IgD-negative memory B cell (primary cell): ENCODE results near the gene UTP18. TPM values are rescaled to one million over a fixed set of nuclear protein-coding genes. Genes with fewer than 3 reads are reported as not detected.
A peak's percentile ranks its signal among the peaks of the same experiment; 100 is the strongest.
"Not testable (repeated sequence)": the region's sequence is repeated elsewhere in the genome, so short reads cannot be mapped to it uniquely, and the experiment has no call there.

Source experiments
- H3K27ac Mint-ChIP-seq, 3 donors: one replicate each; pipeline ENCODE4 v1.8.0; 2020 to 2022; ENCODE audit warnings: mild to moderate bottlenecking in 3 of 3, mixed read lengths in 3 of 3, moderate library complexity in 1 of 3
- H3K27me3 Mint-ChIP-seq: one replicate; pipeline ENCODE4 v1.8.0; 2021; ENCODE audit warnings: mixed read lengths
- H3K36me3 Mint-ChIP-seq: one replicate; pipeline ENCODE4 v1.8.0; 2020; ENCODE audit warnings: mild to moderate bottlenecking, mixed read lengths
- H3K4me1 Mint-ChIP-seq, 3 donors: one replicate each; pipeline ENCODE4 v1.8.0; 2020 to 2022; ENCODE audit warnings: mixed read lengths in 3 of 3, mild to moderate bottlenecking in 1 of 3
- H3K4me3 Mint-ChIP-seq, 4 donors: one replicate each; pipeline ENCODE4 v1.8.0; 2020 to 2022; ENCODE audit warnings: mild to moderate bottlenecking in 4 of 4, mixed read lengths in 4 of 4, moderate library complexity in 3 of 4
- H3K9me3 Mint-ChIP-seq, 3 donors: one replicate each; pipeline ENCODE4 v1.8.0; 2020 to 2021; ENCODE audit warnings: mixed read lengths in 3 of 3, mild to moderate bottlenecking in 1 of 3
- polyA plus RNA-seq: library from polyadenylated mRNA; unstranded; fragments of 300-500 nt; fragmentation: Illumina TruSeq; gene quantifications from one replicate; pipeline ENCODE4 v1.2.3, GENCODE V29; 2021

The UTP18 gene
- polyA plus RNA-seq, 1 donor from 2014 or later, result 47.0 TPM

DNA sequence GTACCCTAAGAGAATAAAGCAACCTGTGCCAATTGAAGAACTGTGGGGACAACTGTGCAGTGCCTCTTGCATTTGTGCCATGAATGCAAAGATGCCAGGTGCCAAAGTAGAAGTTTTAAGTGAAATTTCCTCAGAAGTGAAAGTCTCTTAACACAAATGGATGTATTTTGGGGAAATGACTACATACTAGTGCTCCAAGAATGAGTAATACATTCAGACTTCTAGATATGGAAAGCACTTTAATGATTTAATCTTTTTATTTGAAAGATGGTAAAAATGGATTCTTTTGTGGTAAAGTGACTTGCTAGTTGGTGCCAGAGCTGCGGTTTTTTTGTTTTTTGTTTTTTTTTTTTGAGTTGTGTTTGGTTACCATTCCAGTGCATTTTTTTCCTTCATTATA is 15.0 kb downstream of the UTP18 start:
- peaks cover 2 to 5% (median 4%) of the 10 kb centered on the region in 3 donors for H3K4me1 Mint-ChIP-seq
- H3K36me3 Mint-ChIP-seq, result peaks cover 10% of the 10 kb centered on the region
- H3K4me3 Mint-ChIP-seq, result no peak overlapping the region
- no peaks in the 10 kb centered on the region for H3K9me3 Mint-ChIP-seq
- no peak overlapping the region for H3K27ac Mint-ChIP-seq
- H3K27me3 Mint-ChIP-seq, result no peaks in the 10 kb centered on the region

DNA sequence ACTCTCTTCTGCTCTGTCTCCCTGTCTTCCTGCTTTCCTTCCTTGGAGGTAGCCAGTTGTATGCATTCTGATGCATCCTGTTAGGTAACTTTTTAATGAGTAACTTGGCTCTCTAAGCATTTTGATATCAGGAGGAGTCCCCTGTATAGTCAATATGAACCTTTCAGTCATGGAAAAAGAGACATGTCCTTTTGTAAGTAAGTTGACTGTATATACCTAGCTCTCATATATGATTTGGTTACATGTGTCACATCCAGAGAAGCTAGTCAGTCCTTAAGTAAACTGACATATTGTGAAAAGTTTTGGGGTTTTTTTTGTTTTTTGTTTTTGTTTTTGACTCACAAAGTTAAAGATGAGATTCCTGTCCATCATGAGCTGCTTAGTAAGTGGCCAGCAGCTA is 18.8 kb downstream of the UTP18 start:
- Mint-ChIP-seq H3K36me3 (peaks cover 8% of the 10 kb centered on the region), H3K27ac (no peak overlapping the region), H3K27me3 (no peaks in the 10 kb centered on the region), H3K4me3 (no peak overlapping the region), H3K4me1 (peaks cover 0 to under 1% (median 0%) of the 10 kb centered on the region in 3 donors), H3K9me3 (no peaks in the 10 kb centered on the region)

DNA sequence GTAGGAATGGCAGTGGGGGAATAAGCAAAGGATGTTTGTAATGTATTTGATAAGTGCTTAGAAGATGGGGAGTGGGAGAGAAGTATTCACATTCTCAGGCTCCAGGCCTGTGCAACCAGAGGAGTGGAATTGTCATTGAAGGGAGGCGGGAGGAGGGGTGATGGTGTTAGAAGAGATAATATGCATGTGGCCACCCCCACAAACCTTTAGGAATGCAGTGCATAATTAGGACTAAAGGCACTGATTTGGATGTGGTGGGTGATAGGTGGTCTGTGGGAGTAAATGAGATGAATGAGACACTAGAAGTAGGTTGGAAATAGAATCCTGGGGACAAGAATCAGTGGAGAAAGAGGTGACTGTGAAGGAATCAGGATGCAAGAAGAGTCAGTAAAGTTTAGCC is 27.1 kb downstream of the UTP18 start:
- H3K4me3 Mint-ChIP-seq, result no peak overlapping the region
- peak overlapping the region in 2 of 3 donors; percentile 5 to 60 for H3K27ac Mint-ChIP-seq
- no peaks in the 10 kb centered on the region for H3K9me3 Mint-ChIP-seq
- H3K27me3 Mint-ChIP-seq, result no peaks in the 10 kb centered on the region
- peaks cover 12% of the 10 kb centered on the region for H3K36me3 Mint-ChIP-seq
- H3K4me1 Mint-ChIP-seq, result peaks cover 0 to 2% (median 1%) of the 10 kb centered on the region in 3 donors

DNA sequence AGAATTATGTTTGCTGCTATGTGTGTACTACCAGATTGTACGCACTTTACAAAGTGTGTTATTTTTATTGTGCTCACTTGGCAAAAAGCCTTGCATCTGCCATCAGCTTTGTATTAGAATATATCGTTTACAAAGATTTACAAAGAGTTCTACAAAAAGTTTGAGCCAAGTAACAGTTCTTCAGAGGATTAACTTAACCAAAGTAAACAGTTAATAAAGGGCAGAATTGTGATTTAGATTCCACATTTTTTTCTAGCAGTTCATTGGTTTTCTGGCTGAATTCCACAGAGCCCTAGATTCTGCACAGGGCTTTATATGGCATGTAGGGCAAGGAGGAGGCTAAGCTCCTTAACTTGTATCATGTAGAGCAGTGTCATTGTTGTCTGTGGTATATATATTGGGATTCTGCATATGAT is 29.4 kb downstream of the UTP18 start:
- H3K4me3 Mint-ChIP-seq, result no peak overlapping the region
- H3K36me3 Mint-ChIP-seq, result peaks cover 14% of the 10 kb centered on the region
- H3K27me3 Mint-ChIP-seq, result no peaks in the 10 kb centered on the region
- H3K4me1 Mint-ChIP-seq, result peaks cover 0 to 2% (median 1%) of the 10 kb centered on the region in 3 donors
- H3K27ac Mint-ChIP-seq, result no peak overlapping the region
- H3K9me3 Mint-ChIP-seq, result no peaks in the 10 kb centered on the region

DNA sequence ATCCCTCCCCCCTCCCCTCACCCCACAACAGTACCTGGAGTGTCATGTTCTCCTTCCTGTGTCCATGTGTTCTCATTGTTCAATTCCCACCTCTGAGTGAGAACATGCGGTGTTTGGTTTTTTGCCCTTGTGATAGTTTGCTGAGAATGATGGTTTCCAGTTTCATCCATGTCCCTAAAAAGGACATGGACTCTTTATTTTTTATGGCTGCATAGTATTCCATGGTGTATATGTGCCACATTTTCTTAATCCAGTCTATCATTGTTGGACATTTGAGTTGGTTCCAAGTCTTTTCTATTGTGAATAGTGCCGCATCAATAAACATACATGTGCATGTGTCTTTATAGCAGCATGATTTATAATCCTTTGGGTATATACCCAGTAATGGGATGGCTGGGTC is 34.0 kb downstream of the UTP18 start:
- not testable (repeated sequence) for H3K27me3 Mint-ChIP-seq, H3K27ac Mint-ChIP-seq, H3K4me1 Mint-ChIP-seq, H3K4me3 Mint-ChIP-seq, H3K36me3 Mint-ChIP-seq, H3K9me3 Mint-ChIP-seq

DNA sequence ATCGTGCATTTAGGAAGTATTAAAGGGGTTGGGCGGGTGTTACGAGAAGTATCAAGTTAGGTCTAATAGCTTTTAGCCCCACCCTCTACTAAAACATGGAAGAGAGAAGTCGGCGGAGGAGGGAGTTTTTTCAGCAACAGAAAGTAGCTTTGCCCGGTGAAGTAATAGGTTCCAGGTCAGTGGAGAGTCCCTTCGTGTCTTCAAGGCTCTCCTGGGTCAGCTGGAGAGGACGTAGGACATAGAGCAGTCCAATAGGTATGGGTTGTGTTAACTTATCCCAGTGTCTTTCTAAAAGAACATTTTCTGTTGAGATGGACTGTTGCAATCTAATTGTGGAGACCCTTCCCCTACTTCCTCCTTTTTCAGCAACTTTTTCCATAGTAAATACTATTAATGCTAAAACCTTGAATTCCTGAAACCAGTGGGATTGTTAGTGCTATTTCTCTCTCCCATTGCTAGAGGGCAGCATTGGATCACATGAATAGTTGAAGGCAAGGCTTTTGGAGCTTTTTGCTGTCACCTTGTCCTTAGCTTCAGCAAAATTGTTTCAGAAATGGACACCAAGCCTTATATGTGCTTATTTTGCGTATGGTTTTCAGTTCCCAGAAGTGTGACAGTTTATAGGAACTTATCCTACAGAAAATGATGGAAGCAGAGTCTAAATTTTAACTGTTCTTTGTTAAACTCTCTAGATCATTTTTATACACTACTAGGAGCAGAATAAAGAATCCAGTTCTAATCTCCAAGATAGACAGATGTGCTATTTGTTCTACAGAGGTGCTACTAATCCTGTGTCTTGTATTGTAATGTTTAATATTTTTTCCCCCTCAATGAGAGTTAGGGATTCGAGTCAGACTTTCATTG is 38.4 kb downstream of the UTP18 start:
- Mint-ChIP-seq H3K4me3 (no peak overlapping the region), H3K27ac (no peak overlapping the region), H3K9me3 (no peaks in the 10 kb centered on the region), H3K4me1 (no peaks in the 10 kb centered on the region), H3K36me3 (peaks cover 2% of the 10 kb centered on the region), H3K27me3 (no peaks in the 10 kb centered on the region)

DNA sequence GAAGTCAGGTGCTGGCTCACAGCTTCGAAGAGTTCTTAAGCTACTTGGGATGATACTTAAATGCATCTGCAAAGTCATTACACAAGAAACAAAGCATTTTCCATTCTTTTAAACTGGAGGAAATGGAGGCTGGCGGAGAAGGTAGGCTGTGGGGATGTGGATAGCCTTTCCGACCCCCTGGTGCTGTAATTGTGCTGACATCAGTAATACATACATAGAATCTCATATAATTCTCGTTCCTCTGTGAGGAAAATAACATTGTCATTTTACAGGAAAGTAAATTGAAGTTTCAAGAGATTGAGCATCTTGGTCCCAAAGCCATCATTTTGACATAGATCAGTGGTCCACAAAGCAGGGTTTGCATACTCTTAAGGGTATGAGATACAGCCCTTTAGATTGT is 39.5 kb downstream of the UTP18 start:
- no peak overlapping the region for H3K27ac Mint-ChIP-seq
- peaks cover 2% of the 10 kb centered on the region for H3K36me3 Mint-ChIP-seq
- peaks cover 1% of the 10 kb centered on the region for H3K27me3 Mint-ChIP-seq
- no peaks in the 10 kb centered on the region for H3K9me3 Mint-ChIP-seq
- H3K4me1 Mint-ChIP-seq, result no peaks in the 10 kb centered on the region
- no peak overlapping the region for H3K4me3 Mint-ChIP-seq

DNA sequence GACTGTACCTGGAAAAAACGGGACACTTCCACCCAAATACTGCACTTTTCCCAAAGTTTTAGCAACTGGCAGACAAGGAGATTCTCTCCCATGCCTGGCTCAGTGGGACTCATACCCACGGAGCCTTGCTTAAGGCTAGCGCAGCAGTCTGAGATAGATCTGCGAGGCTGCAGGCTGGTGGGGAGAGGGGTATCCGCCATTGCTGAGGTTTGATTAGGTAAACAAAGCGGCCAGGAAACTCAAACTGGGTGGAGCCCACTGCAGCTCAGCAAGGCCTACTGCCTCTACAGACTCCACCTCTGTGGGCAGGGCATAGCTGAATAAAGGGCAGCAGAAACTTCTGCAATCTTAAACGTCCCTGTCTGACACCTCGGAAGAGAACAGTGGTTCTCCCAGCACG is 44.8 kb downstream of the UTP18 start:
- Mint-ChIP-seq H3K4me1 (no peaks in the 10 kb centered on the region), H3K9me3 (peaks cover 3 to 9% (median 6%) of the 10 kb centered on the region in 3 donors), H3K36me3 (peaks cover 2% of the 10 kb centered on the region), H3K27ac (no peak overlapping the region), H3K27me3 (peaks cover 3% of the 10 kb centered on the region), H3K4me3 (no peak overlapping the region)

DNA sequence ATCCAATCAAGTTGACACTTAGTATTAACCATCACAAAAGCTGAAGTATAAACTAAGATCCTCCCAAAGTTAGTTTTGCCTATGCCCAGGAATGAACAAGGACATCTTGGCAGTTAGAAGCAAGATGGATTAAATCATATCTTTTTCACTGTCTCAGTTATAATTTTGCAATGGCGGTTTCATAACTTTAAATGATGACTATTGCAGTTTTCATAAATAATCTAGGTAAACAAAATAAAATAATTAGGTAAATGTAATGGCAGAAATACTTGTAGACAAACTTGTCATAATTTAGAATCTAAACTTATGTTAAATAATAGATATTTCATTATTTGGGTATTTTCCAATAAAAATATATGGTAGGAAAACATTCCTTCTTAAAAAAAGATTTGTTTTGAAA is 51.7 kb downstream of the UTP18 start:
- not testable (repeated sequence) for H3K27me3 Mint-ChIP-seq, H3K4me1 Mint-ChIP-seq, H3K27ac Mint-ChIP-seq, H3K36me3 Mint-ChIP-seq, H3K4me3 Mint-ChIP-seq
- peaks cover 5 to 11% (median 6%) of the 10 kb centered on the region in 3 donors for H3K9me3 Mint-ChIP-seq

DNA sequence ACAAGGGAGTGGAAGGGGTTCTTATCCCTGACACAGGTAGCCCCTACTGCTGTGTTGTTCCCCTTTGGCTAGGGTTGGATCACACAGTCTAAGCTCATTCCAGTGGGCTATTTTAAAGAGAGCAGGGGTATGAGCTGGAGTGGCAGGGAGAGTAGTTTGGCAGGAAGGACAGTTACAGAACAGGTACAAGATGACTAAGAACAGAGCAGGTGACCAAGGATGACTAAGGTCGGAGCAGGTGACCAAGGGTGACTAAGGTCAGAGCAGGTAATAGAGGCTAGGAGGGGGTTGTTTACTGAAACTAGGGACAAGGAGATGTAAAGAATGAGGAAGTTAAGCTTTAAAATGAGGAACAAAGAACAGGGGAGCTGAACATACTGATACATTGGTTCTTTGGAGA is 58.8 kb downstream of the UTP18 start:
- Mint-ChIP-seq H3K36me3 (peaks cover 7% of the 10 kb centered on the region), H3K27ac (no peak overlapping the region), H3K27me3 (no peaks in the 10 kb centered on the region), H3K4me1 (peaks cover 0 to 5% (median 4%) of the 10 kb centered on the region in 3 donors), H3K9me3 (peaks cover 6 to 27% (median 18%) of the 10 kb centered on the region in 3 donors), H3K4me3 (peak overlapping the region in 1 of 4 donors; percentile 13)

DNA sequence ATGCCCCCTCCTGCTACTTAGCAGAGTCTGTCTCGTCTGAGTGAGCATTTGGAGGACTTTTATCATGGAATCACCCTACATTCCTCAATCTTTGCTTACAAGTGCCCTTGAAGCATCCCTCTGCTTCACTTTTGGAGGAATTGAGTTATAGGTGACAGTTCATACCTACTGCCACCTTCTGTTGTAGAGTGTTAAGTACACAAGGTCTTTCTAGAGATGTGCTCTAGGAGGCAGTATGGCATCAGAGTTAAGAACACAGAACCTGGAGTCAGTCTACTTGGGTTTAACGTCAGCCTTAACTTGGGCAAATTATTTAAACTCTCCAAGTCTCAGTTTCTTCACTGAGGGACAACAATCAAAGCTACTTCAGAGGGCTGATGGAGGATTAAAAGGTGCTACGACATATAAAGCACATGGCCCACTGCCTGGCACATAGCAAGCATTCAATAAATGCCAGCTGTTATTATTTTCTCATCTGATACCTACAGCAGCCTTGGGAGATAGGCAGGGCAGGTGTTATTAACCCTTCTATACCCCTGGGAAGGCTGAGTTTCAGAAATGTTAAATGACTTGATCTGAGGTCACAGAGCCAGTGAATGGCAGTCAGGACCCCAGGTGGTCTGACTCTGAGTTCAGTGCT is 62.2 kb downstream of the UTP18 start:
- H3K27me3 Mint-ChIP-seq, result peaks cover 10% of the 10 kb centered on the region
- no peak overlapping the region for H3K27ac Mint-ChIP-seq

DNA sequence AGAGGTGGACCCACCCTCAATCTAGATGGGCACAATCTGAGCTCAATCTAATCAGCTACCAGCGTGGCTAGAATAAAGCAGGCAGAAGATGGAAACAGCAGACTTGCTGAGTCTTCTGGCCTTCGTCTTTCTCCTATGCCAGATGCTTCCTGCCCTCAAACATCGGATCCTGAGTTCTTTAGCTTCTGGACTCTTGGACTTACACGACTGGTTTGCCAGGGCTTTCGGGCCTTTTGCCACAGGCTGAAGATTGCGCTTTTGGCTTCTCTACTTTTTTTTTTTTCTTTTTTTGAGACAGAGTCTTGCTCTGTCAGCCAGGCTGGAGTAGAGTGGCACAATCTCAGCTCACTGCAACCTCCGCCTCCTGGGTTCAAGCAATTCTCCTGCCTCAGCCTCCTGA is 65.1 kb downstream of the UTP18 start:
- peaks cover 0 to 7% (median 0%) of the 10 kb centered on the region in 3 donors for H3K9me3 Mint-ChIP-seq
- peak overlapping the region in 1 of 3 donors; percentile 51 for H3K27ac Mint-ChIP-seq
- peaks cover 10% of the 10 kb centered on the region for H3K27me3 Mint-ChIP-seq
- H3K36me3 Mint-ChIP-seq, result peaks cover 3% of the 10 kb centered on the region
- no peak overlapping the region for H3K4me3 Mint-ChIP-seq
- no peaks in the 10 kb centered on the region for H3K4me1 Mint-ChIP-seq

More for the DNA sequence above, 62.2 kb downstream of the UTP18 start:
- peaks cover 9% of the 10 kb centered on the region for H3K36me3 Mint-ChIP-seq
- H3K4me1 Mint-ChIP-seq, result peaks cover 0 to 5% (median 4%) of the 10 kb centered on the region in 3 donors
- no peak overlapping the region for H3K4me3 Mint-ChIP-seq
- H3K9me3 Mint-ChIP-seq, result peaks cover 5 to 17% (median 13%) of the 10 kb centered on the region in 3 donors

DNA sequence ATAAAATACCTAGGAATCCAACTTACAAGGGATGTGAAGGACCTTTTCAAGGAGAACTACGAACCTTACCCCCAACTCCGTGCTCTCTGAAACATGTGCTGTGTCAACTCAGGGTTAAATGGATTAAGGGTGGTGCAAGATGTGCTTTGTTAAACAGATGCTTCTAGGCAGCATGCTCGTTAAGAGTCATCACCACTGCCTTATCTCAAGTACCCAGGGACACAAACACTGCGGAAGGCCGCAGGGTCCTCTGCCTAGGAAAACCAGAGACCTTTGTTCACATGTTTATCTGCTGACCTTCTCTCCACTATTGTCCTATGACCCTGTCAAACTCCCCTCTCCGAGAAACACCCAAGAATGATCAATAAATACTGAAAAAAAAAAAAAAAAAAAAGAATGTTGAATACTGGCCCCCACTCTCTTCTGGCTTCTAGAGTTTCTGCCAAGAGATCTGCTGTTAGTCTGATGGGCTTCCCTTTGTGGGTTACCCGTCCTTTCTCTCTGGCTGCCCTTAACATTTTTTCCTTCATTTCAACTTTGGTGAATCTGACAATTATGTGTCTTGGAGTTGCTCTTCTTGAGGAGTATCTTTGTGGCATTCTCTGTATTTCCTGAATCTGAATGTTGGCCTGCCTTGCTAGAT is 70.6 kb downstream of the UTP18 start:
- H3K4me1 Mint-ChIP-seq, H3K36me3 Mint-ChIP-seq, H3K4me3 Mint-ChIP-seq, H3K27me3 Mint-ChIP-seq: not testable (repeated sequence)
- Mint-ChIP-seq H3K27ac (peak overlapping the region in 1 of 3 donors; percentile 23), H3K9me3 (peaks cover 0 to 11% (median 0%) of the 10 kb centered on the region in 3 donors)

DNA sequence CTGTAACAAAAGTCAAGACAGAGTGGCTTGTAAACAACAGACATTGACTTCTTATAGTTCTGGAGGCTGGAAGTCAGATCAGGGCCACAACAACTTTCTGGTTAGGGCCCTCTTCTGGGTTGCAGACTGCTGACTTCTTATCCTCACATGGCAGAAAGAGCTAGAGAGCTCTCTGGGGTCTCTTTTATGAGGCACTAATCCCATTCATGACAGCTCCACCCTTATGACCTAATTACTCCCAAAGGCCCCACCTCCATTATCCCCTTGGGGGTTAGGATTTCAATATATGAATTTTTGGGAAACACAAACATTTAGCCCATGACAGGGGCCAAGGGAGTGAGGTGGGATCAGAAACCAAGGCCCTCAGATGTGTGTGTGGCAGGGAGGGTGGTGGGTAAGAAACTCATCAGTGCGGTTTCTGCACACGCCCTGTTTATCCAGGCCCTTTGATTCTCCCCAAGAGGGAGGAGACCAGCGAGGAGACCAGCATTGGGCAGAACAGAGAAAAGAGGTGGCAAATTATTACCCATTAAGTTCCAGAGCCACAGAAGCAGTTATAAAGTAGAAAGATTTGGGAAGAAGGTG is 74.8 kb downstream of the UTP18 start:
- Mint-ChIP-seq H3K36me3 (no peaks in the 10 kb centered on the region), H3K27me3 (no peaks in the 10 kb centered on the region), H3K4me3 (no peak overlapping the region), H3K27ac (peak overlapping the region in 1 of 3 donors; percentile 85), H3K4me1 (no peaks in the 10 kb centered on the region), H3K9me3 (peaks cover 0 to 5% (median 0%) of the 10 kb centered on the region in 3 donors)
